Measurements from ENCODE around the gene WNT2B. TPM values are rescaled to one million over a fixed set of nuclear protein-coding genes. Genes with fewer than 3 reads are reported as not detected.

The WNT2B gene
- total RNA-seq, 1 donor from 2014 or later, result 4.4 TPM

- no peak for DNase-seq (ENCODE audit: extremely low read depth, low read depth, low spot score)
These were observed 3.9 kb upstream of the WNT2B start for GRCh38 chr1:112504661-112505399.

- DNase-seq (ENCODE audit: extremely low read depth, low read depth, low spot score), result no peak
These were observed 3.4 kb upstream of the WNT2B start for GRCh38 chr1:112505400-112505785.

GRCh38 chr1:112505878-112506277 is 2.9 kb upstream of the WNT2B start:
- no peak for DNase-seq (ENCODE audit: extremely low read depth, low read depth, low spot score)

GRCh38 chr1:112506306-112506705 is 2.5 kb upstream of the WNT2B start:
- DNase-seq (ENCODE audit: extremely low read depth, low read depth, low spot score), result no peak

GRCh38 chr1:112506731-112507130 is 2.0 kb upstream of the WNT2B start:
- DNase-seq (ENCODE audit: extremely low read depth, low read depth, low spot score), result no peak

GRCh38 chr1:112507336-112507735 is 1.4 kb upstream of the WNT2B start:
- no peak for DNase-seq (ENCODE audit: extremely low read depth, low read depth, low spot score)

GRCh38 chr1:112507921-112508277 is 866 bp upstream of the WNT2B start:
- no peak for DNase-seq (ENCODE audit: extremely low read depth, low read depth, low spot score)

GRCh38 chr1:112509005-112509659 is 367 bp downstream of the WNT2B start:
- no peak for DNase-seq (ENCODE audit: extremely low read depth, low read depth, low spot score)

GRCh38 chr1:112509660-112510178 is 954 bp downstream of the WNT2B start:
- DNase-seq (ENCODE audit: extremely low read depth, low read depth, low spot score), result no peak

- no peak for DNase-seq (ENCODE audit: extremely low read depth, low read depth, low spot score)
These were observed 1.6 kb downstream of the WNT2B start for GRCh38 chr1:112510340-112510739.

GRCh38 chr1:112511897-112512296 is 3.1 kb downstream of the WNT2B start:
- no peak for DNase-seq (ENCODE audit: extremely low read depth, low read depth, low spot score)

GRCh38 chr1:112513112-112513870 is 4.5 kb downstream of the WNT2B start:
- DNase-seq (ENCODE audit: extremely low read depth, low read depth, low spot score), result no peak

- DNase-seq (ENCODE audit: extremely low read depth, low read depth, low spot score), result no peak
These were observed 6.1 kb downstream of the WNT2B start for GRCh38 chr1:112514901-112515300.

GRCh38 chr1:112515311-112516009 is 6.7 kb downstream of the WNT2B start:
- no peak for DNase-seq (ENCODE audit: extremely low read depth, low read depth, low spot score)

- DNase-seq (ENCODE audit: extremely low read depth, low read depth, low spot score), result no peak
These were observed 7.4 kb downstream of the WNT2B start for GRCh38 chr1:112516141-112516540.

- no peak for DNase-seq (ENCODE audit: extremely low read depth, low read depth, low spot score)
These were observed 8.5 kb downstream of the WNT2B start for GRCh38 chr1:112517231-112517630.

- DNase-seq (ENCODE audit: extremely low read depth, low read depth, low spot score), result no peak
These were observed 8.9 kb downstream of the WNT2B start for GRCh38 chr1:112517646-112518045.

- DNase-seq (ENCODE audit: extremely low read depth, low read depth, low spot score), result no peak
These were observed 9.4 kb downstream of the WNT2B start for GRCh38 chr1:112518186-112518585.

GRCh38 chr1:112520166-112520565 is 11.4 kb downstream of the WNT2B start:
- no peak for DNase-seq (ENCODE audit: extremely low read depth, low read depth, low spot score)

GRCh38 chr1:112522621-112523020 is 13.9 kb downstream of the WNT2B start:
- no peak for DNase-seq (ENCODE audit: extremely low read depth, low read depth, low spot score)

GRCh38 chr1:112524251-112524650 is 15.5 kb downstream of the WNT2B start:
- DNase-seq (ENCODE audit: extremely low read depth, low read depth, low spot score), result no peak

All from glomerular endothelial cell (primary cell).